PC-3 (cell line): ENCODE measurements around the gene KISS1R. TPM values are rescaled to one million over a fixed set of nuclear protein-coding genes. Genes with fewer than 3 reads are reported as not detected.

Experiments
- ATAC-seq: fragments of 200-7000 bp; cut with Tn5 transposase; 2 replicates; pipeline ENCODE4 v1.9.1; 2020; ENCODE audit warnings: mild to moderate bottlenecking, moderate library complexity
- BruUV-seq: library from RNA; stranded (reverse); fragments of 400-500 nt; replicated peaks from 2 replicates; lab custom pipeline; 2021; lab: Mats Ljungman, UMichigan
- CTCF ChIA-PET: fragments of 300-600 bp; sonication (Branson Sonifier 250); formaldehyde crosslinking; loops from one replicate; lab custom pipeline; 2022; ENCODE audit warnings: antibody characterized with exemption; lab: Charles Lee
- POLR2A ChIA-PET: fragments of 300-600 bp; sonication (Branson Sonifier 250); formaldehyde crosslinking; loops from one replicate; lab custom pipeline; 2022; ENCODE audit warnings: antibody characterized with exemption; ENCODE audit not compliant: unreplicated experiment; lab: Charles Lee
- DNase-seq: peaks from one replicate; pipeline ENCODE4 v3.0.0-alpha.2; 2015
- H2AFZ ChIP-seq: fragments of 300-600 bp; sonication (generic); 2 replicates; pipeline ENCODE4 v1.6.0; 2016; ENCODE audit warnings: antibody characterized with exemption, low read length
- H3F3A ChIP-seq: fragments of 300-600 bp; sonication (generic); one replicate; pipeline ENCODE4 v1.6.0; 2017; ENCODE audit warnings: antibody characterized with exemption, low read length, control low read depth, mild to moderate bottlenecking; ENCODE audit not compliant: unreplicated experiment
- H3K27ac ChIP-seq: fragments of 300-600 bp; sonication (generic); 2 replicates; pipeline ENCODE4 v1.5.1; 2016; ENCODE audit warnings: mild to moderate bottlenecking, low read length
- H3K27me3 ChIP-seq: fragments of 300-600 bp; sonication (generic); 2 replicates; pipeline ENCODE4 v1.6.1; 2016; ENCODE audit warnings: low read length, mixed read lengths
- H3K36me3 ChIP-seq: fragments of 300-600 bp; sonication (generic); 2 replicates; pipeline ENCODE4 v1.6.1; 2016; ENCODE audit warnings: low read depth, mixed run types, low read length, mixed read lengths
- H3K4me1 ChIP-seq: fragments of 300-600 bp; sonication (generic); 2 replicates; pipeline ENCODE4 v1.5.1; 2016; ENCODE audit warnings: low read length; ENCODE audit not compliant: insufficient read depth
- H3K4me2 ChIP-seq: fragments of 300-600 bp; sonication (generic); 2 replicates; pipeline ENCODE4 v1.6.0; 2016; ENCODE audit warnings: low read length
- H3K4me3 ChIP-seq: fragments of 300-600 bp; sonication (generic); 2 replicates; pipeline ENCODE4 v1.5.1; 2016; ENCODE audit warnings: mild to moderate bottlenecking, low read length, mixed read lengths
- H3K79me2 ChIP-seq: fragments of 300-600 bp; sonication (generic); 2 replicates; pipeline ENCODE4 v1.6.1; 2017; ENCODE audit warnings: low read length, mixed read lengths
- H3K9ac ChIP-seq: fragments of 300-600 bp; sonication (generic); 2 replicates; pipeline ENCODE4 v1.6.0; 2016; ENCODE audit warnings: mild to moderate bottlenecking, low read length
- H3K9me2 ChIP-seq: fragments of 300-600 bp; sonication (generic); replicated peaks from 2 replicates; pipeline ENCODE4 v1.6.1; 2016; ENCODE audit warnings: mixed run types, low read length, mixed read lengths
- H3K9me3 ChIP-seq: fragments of 300-600 bp; sonication (generic); 2 replicates; pipeline ENCODE4 v1.6.1; 2016; ENCODE audit warnings: low read length, mixed read lengths
- H4K20me1 ChIP-seq: fragments of 300-600 bp; sonication (generic); 2 replicates; pipeline ENCODE4 v1.6.1; 2016; ENCODE audit warnings: low read length, mixed read lengths
- EZH2 ChIP-seq: fragments of 300-600 bp; sonication (generic); IDR thresholded peaks from one replicate; pipeline ENCODE4 v1.6.1; 2017; ENCODE audit warnings: antibody characterized with exemption, mild to moderate bottlenecking, low read length; ENCODE audit not compliant: unreplicated experiment
- EZH2phosphoT487 ChIP-seq: fragments of 300-600 bp; sonication (generic); IDR thresholded peaks from 2 replicates; pipeline ENCODE4 v1.6.1; 2018; ENCODE audit warnings: mild to moderate bottlenecking, antibody characterized with exemption, low read length, borderline replicate concordance
- intact Hi-C: fragments of 100-400 bp; cut with micrococcal nuclease; formaldehyde crosslinking; loops from 2 replicates; pipeline ENCODE4 v1.9.0; 2023
- total RNA-seq: library from RNA; depleted of rRNA; stranded (reverse); fragments of >200 nt; gene quantifications from 2 replicates; pipeline ENCODE4 v1.2.3, GENCODE V29; 2014
- TF ChIP-seq, protein P1 (sequence below): fragments of 300-600 bp; sonication (generic); conservative IDR thresholded peaks from 2 replicates; pipeline ENCODE4 v1.5.1; 2017; ENCODE audit warnings: antibody characterized with exemption, low read depth, mild to moderate bottlenecking, low read length

The KISS1R gene
- total RNA-seq, 1 experiment from 2014 or later: 3.9 TPM

- Histone ChIP-seq H3K9me3 (no peaks in the 10 kb centered on the region), H3K27ac (no peak overlapping the region), H3F3A (no peaks in the 10 kb centered on the region), H3K9ac (no peak overlapping the region), H3K4me1 (peaks cover 13% of the 10 kb centered on the region), H3K27me3 (no peaks in the 10 kb centered on the region), H3K36me3 (no peaks in the 10 kb centered on the region), H3K4me3 (no peak overlapping the region), H3K4me2 (no peak overlapping the region), H3K9me2 (no peaks in the 10 kb centered on the region), H4K20me1 (no peaks in the 10 kb centered on the region), H2AFZ (no peak overlapping the region), H3K79me2 (no peaks in the 10 kb centered on the region)
- ATAC-seq (no peak), DNase-seq (no peak)
- POLR2A ChIA-PET: no interaction called here
- BruUV-seq: no TSS peak
- CTCF ChIA-PET: no interaction called here
- intact Hi-C loops: no loop called here
- TF ChIP-seq EZH2 (no peak), EZH2phosphoT487 (no peak)
- TF ChIP-seq, protein P1, sequence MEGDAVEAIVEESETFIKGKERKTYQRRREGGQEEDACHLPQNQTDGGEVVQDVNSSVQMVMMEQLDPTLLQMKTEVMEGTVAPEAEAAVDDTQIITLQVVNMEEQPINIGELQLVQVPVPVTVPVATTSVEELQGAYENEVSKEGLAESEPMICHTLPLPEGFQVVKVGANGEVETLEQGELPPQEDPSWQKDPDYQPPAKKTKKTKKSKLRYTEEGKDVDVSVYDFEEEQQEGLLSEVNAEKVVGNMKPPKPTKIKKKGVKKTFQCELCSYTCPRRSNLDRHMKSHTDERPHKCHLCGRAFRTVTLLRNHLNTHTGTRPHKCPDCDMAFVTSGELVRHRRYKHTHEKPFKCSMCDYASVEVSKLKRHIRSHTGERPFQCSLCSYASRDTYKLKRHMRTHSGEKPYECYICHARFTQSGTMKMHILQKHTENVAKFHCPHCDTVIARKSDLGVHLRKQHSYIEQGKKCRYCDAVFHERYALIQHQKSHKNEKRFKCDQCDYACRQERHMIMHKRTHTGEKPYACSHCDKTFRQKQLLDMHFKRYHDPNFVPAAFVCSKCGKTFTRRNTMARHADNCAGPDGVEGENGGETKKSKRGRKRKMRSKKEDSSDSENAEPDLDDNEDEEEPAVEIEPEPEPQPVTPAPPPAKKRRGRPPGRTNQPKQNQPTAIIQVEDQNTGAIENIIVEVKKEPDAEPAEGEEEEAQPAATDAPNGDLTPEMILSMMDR: no peak
Measured at GRCh38 chr19:954272-954671, 37.1 kb downstream of the KISS1R start.

GRCh38 chr19:954672-955494 lies 37.8 kb downstream of the KISS1R start:
- DNase-seq (no peak), ATAC-seq (no peak)
- ChIA-PET POLR2A (no interaction called here), CTCF (no interaction called here)
- H3K4me3 ChIP-seq: no peak overlapping the region
- no peak overlapping the region for H3K4me2 ChIP-seq
- no peaks in the 10 kb centered on the region for H3K9me2 ChIP-seq
- H3K36me3 ChIP-seq: no peaks in the 10 kb centered on the region
- no peaks in the 10 kb centered on the region for H3K79me2 ChIP-seq
- no peak overlapping the region for H3K27ac ChIP-seq
- intact Hi-C loops: no loop called here
- no peaks in the 10 kb centered on the region for H3K27me3 ChIP-seq
- BruUV-seq: no TSS peak
- TF ChIP-seq, protein P1: no peak
- TF ChIP-seq EZH2: no peak
- no peak for TF ChIP-seq EZH2phosphoT487
- no peaks in the 10 kb centered on the region for H3K9me3 ChIP-seq
- H4K20me1 ChIP-seq: no peaks in the 10 kb centered on the region
- H3K4me1 ChIP-seq: peaks cover 15% of the 10 kb centered on the region
- no peak overlapping the region for H2AFZ ChIP-seq
- no peaks in the 10 kb centered on the region for H3F3A ChIP-seq
- H3K9ac ChIP-seq: no peak overlapping the region
